AG09319 (cell line): Measurements from ENCODE around the gene LRRFIP1.
A peak's percentile ranks its signal among the peaks of the same experiment; 100 is the strongest.
"Not testable (repeated sequence)": the region's sequence is repeated elsewhere in the genome, so short reads cannot be mapped to it uniquely, and the experiment has no call there.

ENCODE experiments used
- DNase-seq: peaks from one replicate; pipeline ENCODE4 v3.0.0-alpha.2; 2010; ENCODE audit warnings: low read depth; ENCODE audit errors: extremely low read depth
- TF ChIP-seq, protein P1 (sequence below): IDR thresholded peaks from 2 replicates; pipeline ENCODE4 v1.5.1; 2011; ENCODE audit warnings: low read depth, mild to moderate bottlenecking, inconsistent platforms, low read length, moderate library complexity

LRRFIP1 gene

GRCh38 chr2:237685408-237685807 lies 58.0 kb downstream of the LRRFIP1 start:
- no peak for DNase-seq
- TF ChIP-seq, protein P1, sequence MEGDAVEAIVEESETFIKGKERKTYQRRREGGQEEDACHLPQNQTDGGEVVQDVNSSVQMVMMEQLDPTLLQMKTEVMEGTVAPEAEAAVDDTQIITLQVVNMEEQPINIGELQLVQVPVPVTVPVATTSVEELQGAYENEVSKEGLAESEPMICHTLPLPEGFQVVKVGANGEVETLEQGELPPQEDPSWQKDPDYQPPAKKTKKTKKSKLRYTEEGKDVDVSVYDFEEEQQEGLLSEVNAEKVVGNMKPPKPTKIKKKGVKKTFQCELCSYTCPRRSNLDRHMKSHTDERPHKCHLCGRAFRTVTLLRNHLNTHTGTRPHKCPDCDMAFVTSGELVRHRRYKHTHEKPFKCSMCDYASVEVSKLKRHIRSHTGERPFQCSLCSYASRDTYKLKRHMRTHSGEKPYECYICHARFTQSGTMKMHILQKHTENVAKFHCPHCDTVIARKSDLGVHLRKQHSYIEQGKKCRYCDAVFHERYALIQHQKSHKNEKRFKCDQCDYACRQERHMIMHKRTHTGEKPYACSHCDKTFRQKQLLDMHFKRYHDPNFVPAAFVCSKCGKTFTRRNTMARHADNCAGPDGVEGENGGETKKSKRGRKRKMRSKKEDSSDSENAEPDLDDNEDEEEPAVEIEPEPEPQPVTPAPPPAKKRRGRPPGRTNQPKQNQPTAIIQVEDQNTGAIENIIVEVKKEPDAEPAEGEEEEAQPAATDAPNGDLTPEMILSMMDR = peak; percentile 27

DNA sequence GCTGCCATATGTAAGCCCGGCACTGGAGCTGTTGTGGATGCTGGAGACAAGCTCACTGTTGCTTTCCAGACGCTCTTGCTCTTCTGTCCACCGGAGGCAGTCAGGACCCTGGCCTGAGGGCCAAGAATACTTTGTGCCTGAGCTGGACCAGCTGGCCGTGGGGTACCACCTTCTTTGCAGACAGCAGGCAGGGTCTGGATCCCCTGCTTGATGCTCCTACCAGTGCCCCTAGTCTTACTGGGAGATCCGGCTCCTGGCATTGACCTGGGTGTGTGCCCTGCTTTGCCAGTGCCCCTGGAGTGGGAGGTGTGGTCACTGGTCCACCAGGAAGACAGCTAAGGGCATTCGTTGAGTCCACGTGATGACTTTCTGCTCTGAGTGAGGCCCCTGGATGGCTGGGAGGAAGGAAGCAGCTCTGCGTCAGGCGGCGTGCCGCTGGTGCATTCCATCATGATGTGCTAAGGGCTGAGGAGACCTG lies 59.3 kb downstream of the LRRFIP1 start:
- no peak for DNase-seq
- TF ChIP-seq, protein P1 = peak; percentile 19

DNA sequence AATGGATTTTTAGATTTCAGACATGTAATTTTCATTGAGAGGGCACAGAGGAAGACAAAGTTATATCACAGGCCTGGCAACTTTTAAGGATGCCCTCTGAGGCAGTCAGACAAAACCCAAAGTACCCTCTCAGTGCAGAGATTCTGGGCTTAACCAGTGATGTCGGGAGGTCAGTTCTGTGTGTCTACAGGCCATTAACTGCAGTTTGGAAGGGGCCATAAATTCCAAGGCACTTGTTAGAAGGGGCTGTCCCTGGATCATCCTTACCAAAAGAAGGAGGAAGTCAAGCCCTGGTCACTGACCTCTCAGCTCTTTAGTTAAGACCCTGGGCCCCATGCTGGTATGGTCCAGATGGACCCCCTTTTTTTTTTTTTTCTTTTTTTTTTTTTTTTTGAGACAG lies 60.7 kb downstream of the LRRFIP1 start:
- no peak for DNase-seq
- TF ChIP-seq, protein P1 = no peak

GRCh38 chr2:237688541-237688940 lies 61.2 kb downstream of the LRRFIP1 start:
- DNase-seq = not testable (repeated sequence)

DNA sequence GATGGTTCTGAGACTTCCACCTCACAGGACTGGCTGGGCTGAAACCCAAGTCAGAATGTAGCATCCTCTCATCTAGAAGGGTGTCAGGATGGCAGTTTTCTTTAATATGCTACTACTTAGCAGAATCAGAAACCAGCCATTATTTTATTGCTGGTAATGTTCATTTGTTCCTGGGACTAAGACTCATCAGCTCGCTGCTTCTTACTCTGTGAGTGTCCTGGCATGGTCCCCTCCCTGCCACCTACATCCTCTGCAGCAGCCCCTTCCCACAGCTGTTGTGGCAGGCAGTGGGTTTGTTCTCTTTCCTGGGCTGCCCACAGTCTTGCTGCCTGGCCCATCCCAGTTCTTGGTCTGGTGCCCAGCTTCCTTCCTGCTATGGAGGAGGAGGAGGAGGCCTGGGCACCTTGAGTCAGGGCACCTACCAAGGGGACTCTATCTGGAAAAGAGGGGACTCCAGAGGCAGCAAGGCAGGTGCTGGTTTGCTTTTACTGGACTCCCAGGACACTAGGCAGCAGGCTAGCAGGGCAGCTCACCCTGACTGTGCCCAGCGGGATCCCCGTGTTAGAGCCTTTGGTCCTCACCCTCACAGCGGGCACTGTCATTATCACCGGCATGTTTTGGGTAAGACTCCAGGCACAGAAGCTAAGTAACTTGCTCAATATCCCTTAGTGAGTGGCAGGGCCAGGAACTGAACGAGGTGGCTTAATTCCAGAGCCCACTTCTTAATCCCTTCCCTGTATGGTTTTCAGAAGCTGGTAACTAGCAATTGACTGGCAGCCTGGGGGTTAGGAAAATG lies 62.1 kb downstream of the LRRFIP1 start:
- DNase-seq = no peak
- TF ChIP-seq, protein P1 = no peak

DNA sequence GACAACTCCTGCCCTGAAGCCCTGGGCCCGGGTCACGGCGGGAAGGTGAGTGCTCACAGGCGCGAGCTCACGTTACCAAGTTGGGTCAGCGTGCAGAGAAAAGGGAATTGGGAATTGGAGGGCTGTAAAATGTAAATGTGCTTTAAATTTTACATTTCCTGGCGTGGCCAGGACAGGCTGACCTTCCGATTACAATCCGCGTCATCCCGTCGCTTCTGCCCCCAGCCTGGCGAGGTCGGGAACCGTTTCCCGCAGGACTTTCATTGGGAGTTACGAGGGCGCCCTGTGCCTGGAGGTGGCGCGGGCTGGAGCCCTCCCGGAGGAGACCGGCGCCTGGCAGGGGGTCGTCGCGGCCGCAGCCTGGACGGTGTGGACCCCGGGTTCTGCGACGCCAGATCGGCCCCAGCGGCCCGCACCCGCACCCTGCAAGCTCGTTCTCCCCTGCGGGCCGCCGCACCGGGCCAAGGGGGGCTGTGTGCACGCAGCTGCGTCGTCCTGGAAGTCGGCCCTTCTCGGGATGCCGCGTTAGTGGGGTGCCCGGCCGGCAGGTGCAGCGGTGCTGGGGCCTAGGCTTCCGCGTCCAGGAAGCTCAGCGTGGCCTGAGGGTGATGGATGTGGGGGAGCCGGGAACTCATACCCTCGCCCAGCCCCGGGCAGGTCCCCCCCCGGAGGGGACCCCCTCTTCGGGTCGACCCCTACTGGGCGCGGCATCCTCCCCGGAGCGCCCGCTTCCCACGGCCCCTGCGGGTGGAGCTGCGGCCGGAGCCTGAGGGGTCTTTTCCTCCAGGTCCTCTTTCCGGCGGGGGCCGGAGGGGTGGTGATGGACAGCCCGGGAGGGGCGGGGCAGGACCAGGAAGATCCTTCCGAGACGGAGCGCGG lies 63.9 kb downstream of the LRRFIP1 start:
- no peak for DNase-seq
- TF ChIP-seq, protein P1 = no peak

GRCh38 chr2:237691908-237692600 lies 64.7 kb downstream of the LRRFIP1 start:
- peak; percentile 79 for DNase-seq
- TF ChIP-seq, protein P1 = no peak
